ENCODE data around the gene PRPF40A.

Gene PRPF40A

DNA sequence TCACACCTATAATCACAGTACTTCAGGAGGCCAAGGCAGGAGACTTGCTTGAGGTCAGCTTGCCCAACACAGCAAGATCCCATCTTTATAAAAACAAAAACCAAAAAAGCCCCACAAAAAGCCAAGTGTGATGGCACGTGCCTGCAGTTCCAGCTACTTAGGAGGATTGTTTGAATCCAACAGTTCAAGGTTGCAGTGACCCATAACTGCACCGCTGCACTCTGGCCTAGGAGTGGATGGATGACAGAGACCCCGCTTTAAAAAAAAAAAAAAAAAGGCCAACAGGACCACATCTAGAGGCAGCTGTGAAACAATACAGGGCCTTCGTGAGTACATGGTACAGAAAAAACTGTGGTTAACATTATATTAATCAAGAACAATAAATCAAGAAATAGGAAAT lies 56.2 kb downstream of the PRPF40A start:
- H3K4me3 ChIP-seq (ENCODE audit: low read depth, low read length) = no peak overlapping the region

DNA sequence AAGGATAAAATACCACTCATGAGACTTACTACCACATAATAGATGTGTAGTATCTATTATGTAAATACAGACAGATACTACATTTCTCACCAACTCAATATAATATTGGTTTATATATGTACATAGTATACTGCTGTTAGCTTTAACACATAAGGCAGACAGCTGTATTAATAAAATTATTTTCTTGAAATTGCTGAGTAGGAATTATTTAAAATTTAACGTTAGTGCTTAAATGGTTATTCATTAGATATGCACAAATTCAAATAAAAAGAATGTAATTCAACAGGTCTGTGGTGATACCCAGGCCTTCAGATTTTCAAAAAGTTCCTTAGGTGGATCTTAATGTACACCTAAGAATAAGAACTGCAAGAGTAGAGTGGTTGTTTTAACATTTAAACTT lies 59.0 kb downstream of the PRPF40A start:
- H3K4me3 ChIP-seq (ENCODE audit: low read depth, low read length) = no peak overlapping the region
- DNase-seq (ENCODE audit: low read depth) = no peak

More for the DNA sequence above, 56.2 kb downstream of the PRPF40A start:
- no peak for DNase-seq (ENCODE audit: low read depth)

DNA sequence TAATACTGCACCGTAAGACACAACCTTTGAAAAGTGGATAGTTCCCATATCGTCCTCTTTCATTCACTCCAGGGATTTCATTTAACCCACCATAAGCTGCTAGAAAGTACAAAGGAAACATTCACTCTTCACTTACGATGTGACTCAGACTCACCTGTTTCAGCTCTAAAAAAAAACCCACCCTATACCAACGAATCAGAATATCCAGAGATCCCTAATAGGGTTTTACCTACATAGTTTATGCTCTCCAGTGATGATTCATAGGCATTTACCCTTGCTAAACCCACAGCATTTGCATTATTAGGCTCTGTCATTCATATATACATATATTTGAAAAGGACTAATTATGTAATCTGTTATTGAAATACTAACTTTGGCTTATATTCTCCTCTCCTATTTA lies 60.2 kb downstream of the PRPF40A start:
- H3K4me3 ChIP-seq (ENCODE audit: low read depth, low read length) = no peak overlapping the region
- no peak for DNase-seq (ENCODE audit: low read depth)

DNA sequence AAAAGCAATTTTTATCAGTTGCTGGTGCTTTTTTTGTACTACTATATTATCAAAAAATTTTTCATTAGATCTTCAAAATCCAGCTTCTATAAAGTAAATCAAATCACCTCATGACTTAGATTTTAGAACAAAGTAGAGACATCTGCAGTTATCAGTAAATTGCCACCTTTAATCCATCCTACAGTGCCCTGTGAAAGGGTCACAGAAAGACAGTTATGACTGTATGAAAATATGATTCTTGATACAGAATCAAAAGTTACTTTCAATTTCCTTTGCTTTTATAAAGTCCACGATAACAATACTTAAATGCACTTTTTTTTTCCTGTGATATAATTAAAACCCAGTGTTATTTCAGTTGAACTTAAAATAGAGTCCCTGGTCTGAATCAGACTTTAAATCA lies 61.4 kb downstream of the PRPF40A start:
- DNase-seq (ENCODE audit: low read depth) = no peak

DNA sequence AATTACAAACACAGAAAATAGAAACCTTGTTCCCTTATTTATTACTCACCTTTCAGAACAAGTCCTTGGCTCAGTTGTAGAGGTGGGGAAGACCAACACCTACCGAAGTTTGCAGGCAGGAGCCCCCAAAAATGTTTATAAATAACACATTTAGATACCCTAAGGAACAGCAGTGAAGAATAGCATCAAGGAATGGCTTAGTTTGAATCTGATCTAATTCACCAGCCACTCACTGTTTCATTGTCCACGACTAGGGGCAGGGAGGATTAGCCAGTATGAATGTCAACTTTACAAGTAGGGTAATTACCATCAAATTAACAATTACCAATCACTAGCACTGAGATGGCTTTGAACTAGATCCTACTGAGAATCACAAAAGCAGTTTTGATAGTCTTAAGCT lies 65.4 kb downstream of the PRPF40A start:
- DNase-seq (ENCODE audit: low read depth) = no peak
- H3K4me3 ChIP-seq (ENCODE audit: low read depth, low read length) = no peak overlapping the region

More for the DNA sequence above, 61.4 kb downstream of the PRPF40A start:
- H3K4me3 ChIP-seq (ENCODE audit: low read depth, low read length) = no peak overlapping the region

DNA sequence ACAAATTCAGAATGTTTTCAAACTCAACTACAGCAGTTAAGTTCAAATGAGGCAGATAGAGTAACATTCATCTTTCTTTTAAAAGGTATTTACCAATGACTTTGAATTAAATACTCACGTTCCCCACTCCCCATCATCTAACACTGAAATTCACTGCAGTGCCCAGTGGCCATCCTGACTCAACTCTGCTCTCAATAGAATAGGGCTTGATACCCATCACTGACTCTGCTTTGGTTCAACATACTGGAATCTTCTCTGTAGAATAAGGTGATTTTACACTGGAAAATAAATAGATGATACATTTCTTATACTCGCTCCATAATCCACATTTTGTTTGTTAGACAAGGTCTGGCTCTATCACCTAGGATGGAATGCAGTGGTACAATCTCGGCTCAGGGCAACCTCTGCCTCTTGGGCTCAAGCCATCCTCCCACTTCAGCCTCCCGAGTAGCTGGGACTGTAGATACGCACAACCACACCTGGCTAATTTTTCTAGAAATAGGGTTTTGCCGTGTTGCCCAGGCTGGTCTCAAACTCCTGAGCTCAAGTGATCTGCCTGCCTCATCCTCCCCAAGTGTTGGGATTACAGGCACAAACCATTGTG lies 66.4 kb downstream of the PRPF40A start:
- no peak overlapping the region for H3K4me3 ChIP-seq (ENCODE audit: low read depth, low read length)
- DNase-seq (ENCODE audit: low read depth) = no peak

DNA sequence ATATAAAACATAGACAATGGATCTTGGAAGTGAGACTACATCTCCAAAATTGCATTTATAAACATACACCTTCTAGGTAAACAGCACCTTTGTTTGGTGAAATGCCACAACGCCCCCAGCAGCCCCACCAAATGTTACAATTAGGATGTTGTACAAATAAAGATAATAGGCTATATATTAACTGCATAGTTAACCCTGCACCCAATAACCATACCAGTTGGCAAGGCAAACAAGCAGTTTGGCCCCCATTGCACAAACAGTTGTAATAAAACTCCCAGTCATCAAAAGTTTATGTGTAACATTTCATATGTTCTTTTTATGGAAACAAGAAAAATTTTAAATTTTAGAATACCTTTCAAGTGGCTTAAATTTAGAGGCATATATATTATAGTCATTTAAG lies 67.3 kb downstream of the PRPF40A start:
- DNase-seq (ENCODE audit: low read depth) = no peak
- H3K4me3 ChIP-seq (ENCODE audit: low read depth, low read length) = no peak overlapping the region

DNA sequence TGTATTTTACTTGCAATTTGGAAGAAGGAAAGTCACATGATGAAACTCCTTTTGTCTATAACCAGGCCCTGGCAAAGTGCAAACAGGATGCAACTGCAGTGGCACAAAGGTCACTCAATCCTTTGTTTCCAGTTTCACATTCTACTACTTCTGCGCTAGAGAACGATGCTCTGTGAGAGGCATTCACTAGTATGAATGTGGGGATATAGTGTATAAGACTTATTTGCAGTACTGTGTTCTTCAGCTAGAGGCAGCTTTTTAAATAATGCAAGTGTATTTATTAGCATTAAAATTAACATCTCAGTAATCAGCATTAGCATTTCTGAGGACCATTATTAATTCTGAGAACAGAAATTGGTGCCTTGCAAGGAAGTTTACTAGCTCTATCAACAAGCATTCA lies 68.9 kb downstream of the PRPF40A start:
- no peak overlapping the region for H3K4me3 ChIP-seq (ENCODE audit: low read depth, low read length)
- DNase-seq (ENCODE audit: low read depth) = no peak

DNA sequence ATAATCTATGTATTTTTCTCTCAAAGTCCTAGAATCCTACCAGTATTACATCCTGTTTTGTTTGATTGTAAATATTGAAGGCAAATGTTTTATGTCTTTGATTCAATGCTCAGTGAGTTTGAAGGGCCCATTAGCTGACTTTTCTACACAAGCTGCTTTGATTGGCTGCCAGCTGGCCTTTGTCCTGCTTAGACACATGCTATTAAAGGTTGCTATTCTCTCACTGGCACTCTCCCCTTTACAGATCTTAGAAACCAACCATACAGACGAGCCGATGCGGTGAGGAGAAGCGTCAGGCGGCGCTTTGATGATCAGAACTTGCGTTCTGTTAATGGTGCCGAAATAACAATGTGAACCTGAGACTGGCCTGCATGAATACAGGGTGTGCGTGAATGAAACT lies 69.7 kb downstream of the PRPF40A start:
- H3K4me3 ChIP-seq (ENCODE audit: low read depth, low read length) = no peak overlapping the region
- no peak for DNase-seq (ENCODE audit: low read depth)

DNA sequence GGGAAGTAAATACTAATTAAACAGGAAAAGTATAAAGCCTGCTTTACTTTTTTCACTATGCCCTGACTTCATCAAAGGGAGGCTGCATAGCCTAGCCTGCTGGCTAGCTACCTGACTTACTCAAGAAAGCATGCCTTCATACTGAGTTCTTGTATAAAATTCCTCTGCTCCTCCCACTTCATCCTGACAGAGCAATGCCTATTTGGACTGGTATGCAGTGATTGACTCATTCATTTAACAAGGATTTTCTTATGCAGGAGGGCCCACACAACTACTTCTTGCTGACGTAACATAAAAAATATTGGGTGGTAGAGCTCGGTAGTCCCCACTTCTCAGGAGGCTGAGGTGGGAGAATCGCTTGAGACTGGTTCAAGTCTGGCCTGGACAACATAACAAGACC lies 70.5 kb downstream of the PRPF40A start:
- no peak overlapping the region for H3K4me3 ChIP-seq (ENCODE audit: low read depth, low read length)
- peak; percentile 71 for DNase-seq (ENCODE audit: low read depth)

DNA sequence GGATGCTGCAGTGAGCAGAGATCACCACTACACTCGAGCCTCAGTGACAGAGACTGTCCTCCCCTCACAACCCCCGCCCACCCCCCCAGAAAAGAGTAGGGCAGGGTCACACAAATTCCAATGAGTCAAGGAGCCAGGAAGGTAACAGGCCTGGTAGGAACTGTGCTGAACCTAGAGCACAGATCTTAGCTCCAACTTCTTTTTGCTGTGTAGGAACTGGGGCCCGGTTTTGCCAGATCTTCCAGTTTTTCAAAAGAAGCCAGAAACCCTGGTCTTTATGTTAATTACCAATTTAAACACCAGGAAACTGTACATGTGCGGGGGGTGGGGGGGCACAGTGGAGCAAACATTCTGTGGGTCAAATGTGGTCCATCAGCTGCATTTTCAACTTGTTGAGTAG lies 71.0 kb downstream of the PRPF40A start:
- H3K4me3 ChIP-seq (ENCODE audit: low read depth, low read length) = no peak overlapping the region
- DNase-seq (ENCODE audit: low read depth) = no peak

DNA sequence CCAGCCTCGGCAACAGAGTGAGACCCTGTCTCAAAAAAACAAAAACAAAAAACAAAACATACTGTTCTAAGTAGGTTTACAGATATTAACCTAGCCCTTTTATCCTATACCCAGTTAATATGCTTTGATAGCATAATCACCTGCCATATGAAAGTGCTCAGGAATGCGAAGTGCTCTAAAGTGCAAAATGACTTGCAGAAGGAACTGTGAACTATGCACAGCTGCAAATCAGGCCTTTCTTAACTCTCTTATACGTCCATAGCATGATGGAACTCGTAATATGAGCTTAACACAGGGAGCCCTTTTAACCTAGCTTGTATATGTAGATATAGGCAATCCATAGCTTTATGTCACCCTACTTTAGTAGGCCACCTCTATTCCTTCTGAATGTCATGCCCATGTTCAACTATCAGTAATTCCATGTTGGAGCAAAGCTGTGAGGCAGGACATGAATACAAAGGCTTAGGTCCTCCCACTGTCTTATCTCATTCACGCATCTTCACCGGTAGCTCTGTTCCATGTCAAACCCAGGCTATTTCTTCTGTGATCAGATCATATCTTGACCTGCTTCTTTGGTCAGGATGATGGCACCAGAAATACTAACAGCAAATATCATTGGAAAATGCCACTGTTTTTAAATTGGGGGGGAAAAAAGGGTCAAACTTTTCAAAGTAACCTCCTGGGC lies 72.9 kb downstream of the PRPF40A start:
- no peak for DNase-seq (ENCODE audit: low read depth)
- no peak overlapping the region for H3K4me3 ChIP-seq (ENCODE audit: low read depth, low read length)

DNA sequence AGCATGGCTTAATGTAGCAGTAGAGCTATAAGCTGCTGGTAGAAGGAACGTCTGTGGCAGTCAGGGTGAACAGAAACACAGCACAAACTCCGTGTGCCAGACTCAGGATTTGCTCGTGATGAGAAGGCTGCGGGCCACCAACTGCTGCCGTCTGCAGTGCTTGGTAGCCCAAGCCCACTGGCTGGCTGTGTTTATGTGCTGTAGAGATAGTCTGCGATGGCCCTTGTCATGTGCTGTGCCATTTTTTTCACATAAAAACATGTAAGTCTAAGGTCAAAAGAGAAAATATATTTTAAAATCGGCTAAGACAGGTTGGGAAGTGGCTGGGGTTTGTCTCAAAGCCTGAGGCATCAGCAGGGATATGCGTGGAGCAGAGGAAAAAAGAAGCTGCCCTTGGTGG lies 78.7 kb downstream of the PRPF40A start:
- H3K4me3 ChIP-seq (ENCODE audit: low read depth, low read length) = no peak overlapping the region
- DNase-seq (ENCODE audit: low read depth) = no peak

DNA sequence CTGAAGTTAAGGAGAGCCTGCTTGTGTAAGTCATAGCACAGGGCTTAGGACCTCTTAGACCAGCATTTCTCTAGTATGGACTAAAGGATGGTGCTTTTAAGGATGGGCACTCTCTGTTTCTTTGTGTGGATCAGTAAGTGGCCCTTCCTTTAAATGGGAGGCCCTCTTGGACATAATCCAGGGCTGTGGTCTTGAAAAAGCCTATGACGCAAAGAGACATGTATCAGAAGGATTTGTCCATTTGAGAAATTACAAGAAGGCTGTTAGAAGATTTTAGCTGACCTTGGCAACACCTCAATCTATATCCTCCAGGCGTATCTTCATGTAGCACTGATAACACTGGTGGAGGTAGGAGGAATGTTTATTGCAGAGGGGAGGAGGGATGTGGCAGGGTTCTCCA lies 79.2 kb downstream of the PRPF40A start:
- no peak overlapping the region for H3K4me3 ChIP-seq (ENCODE audit: low read depth, low read length)
- no peak for DNase-seq (ENCODE audit: low read depth)

DNA sequence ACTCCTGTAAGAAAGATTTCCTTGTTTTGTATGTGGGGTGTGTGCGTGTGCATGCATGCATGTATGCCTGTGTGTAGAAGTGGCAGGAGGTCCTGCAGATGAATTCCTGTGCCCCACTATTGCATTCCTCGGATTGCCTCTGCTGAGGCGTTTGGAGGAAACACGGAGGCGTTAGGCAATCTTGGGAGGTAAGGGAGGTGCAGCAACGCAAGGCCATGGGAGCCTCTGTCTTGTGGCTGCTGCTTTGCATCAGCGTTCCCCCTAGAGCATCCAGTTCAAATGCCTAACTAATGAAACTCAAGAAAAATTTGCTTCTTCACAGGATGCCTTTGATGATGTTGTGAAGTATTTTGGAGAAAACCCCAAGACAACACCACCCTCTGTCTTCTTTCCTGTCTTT lies 80.0 kb downstream of the PRPF40A start:
- DNase-seq (ENCODE audit: low read depth) = no peak

DNA sequence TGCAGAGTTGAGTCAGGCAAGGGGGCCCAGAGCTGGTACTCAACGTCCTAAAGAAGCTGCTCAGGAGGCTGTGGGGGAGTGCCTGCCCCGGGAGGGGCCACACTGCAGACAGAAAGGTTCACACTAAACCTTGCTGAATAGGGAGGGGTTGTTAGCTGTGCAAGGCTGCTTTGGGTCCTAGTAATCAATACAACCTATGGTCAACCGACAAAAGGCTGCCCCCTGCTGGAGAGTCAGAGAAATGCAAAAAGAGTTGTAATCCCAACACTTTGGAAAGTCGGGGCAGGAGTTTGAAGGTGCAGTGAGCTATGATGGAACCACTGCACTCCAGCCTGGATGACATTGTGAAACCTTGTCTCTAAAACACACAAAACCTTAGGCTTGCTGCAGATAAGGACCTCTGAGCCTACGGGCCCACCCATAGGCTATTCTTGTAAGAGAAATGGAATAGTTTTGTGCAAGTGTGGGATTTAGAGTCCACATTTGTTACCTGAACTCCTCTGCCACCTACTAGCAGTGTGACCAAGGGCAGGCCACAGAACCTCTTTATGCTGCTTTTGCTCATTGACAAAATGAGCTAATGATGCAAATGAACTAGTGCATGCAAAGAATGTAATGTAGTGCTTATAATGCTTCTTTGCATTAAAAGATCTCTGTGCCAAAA lies 81.5 kb downstream of the PRPF40A start:
- no peak overlapping the region for H3K4me3 ChIP-seq (ENCODE audit: low read depth, low read length)
- DNase-seq (ENCODE audit: low read depth) = no peak

More for the DNA sequence above, 80.0 kb downstream of the PRPF40A start:
- no peak overlapping the region for H3K4me3 ChIP-seq (ENCODE audit: low read depth, low read length)

DNA sequence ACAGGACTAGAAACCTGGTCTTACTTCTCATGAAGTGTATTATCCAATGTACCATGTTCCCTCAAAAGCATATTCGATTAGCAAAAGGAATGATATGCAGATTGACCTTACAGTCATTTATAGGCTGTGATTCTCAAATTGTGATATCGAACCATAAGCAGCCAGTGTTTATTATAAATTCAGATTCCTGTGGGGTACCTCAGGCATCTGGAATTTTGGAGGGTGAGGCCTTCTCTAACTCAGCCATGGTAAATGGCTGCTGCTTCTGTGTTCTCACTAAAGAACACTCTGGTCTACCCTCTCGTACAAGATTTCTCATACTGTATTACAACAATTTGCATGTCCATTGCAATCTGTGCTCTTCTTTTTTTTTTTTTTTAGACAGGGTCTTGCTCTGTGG lies 84.5 kb downstream of the PRPF40A start:
- H3K4me3 ChIP-seq (ENCODE audit: low read depth, low read length) = no peak overlapping the region
- DNase-seq (ENCODE audit: low read depth) = no peak

DNA sequence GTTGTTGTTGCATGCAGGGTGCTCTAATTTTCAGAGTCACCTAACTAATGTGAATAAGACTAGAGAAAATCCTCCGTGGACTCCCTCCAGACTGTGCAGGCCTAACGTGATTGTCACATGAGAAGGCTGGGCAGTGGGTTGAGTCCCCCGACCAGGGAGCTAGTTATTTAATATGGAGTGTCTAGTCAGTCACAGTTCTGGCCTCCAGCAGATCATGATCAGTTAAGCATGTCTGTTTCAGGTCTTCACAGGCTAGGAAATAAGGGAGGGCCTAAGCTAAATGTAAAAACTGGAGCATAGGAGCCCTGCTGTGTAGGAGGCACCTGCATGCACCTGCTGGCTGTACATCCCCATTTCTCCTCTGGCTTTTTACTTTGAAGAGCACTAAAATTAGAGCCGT lies 86.8 kb downstream of the PRPF40A start:
- DNase-seq (ENCODE audit: low read depth) = no peak
- no peak overlapping the region for H3K4me3 ChIP-seq (ENCODE audit: low read depth, low read length)

DNA sequence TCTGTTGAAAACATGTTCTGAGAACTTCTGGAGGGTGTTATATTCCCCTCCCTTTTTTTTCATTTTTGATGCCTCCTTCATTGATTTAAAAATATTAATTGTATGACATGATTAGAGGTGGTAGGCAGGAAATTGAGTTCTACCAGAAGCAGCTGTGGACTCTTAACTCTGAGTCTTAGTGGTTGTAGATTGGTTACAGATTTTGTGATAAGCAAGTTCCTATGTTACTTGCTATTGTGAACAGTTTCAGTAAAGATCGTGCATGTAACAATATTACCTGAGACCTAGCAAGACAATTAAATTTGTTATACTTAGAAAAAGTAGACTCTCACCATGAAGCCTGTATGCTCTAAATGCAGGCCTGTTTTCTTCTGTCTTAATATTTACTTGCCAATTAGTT lies 88.1 kb downstream of the PRPF40A start:
- no peak overlapping the region for H3K4me3 ChIP-seq (ENCODE audit: low read depth, low read length)
- no peak for DNase-seq (ENCODE audit: low read depth)

DNA sequence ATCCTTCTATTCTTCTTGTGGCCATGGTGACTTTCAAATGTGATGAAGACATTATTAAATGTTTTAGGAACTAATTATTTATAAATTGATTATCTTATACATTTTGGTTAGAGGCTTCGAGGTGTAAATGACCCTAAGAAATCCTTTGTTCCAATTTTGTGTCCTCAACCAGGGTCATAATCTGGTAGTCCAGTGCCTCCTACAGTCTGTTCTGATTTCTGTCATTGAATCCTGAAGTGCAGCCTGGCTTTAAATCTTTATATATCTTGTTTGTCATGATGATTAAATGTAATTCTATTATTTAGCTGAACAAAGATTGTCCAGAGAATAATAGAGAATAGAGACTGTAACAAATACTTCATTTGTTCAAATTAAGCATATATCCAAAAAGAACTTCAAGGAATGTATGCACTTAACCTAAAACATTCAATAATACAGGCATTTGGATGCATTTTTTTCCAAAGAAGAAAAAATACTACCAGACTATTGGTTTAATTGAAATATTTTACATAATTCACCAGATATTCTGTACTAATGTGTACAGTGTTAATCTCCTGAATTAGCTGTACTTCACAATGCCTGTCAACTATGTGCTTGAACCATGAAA lies 89.8 kb downstream of the PRPF40A start:
- no peak overlapping the region for H3K4me3 ChIP-seq (ENCODE audit: low read depth, low read length)
- no peak for DNase-seq (ENCODE audit: low read depth)

DNA sequence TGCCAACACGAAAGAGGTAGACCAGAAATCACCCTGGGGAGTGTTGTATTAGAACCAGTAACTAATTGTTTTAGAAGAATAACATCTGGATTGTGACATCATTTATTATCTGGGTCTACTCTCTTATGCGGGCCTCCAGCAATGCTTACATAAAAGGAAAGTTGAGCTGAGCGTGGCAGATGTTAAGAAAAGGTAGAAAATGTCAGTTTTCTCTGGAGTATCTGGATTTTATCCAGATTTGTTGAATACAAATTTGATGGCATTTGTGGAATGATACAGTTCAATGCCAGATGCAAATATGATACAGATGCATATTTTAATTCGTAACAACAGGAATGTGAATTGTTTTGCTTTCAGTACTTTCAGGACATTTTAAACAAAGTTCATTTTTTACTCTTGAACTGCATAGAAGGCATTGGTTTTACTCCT lies 90.3 kb downstream of the PRPF40A start:
- DNase-seq (ENCODE audit: low read depth) = no peak
- H3K4me3 ChIP-seq (ENCODE audit: low read depth, low read length) = no peak overlapping the region
